Natural killer cell (primary cell): ENCODE results near the gene ZNF560. TPM values are rescaled to one million over a fixed set of nuclear protein-coding genes. Genes with fewer than 3 reads are reported as not detected.

Experiments
- ATAC-seq, 3 donors: fragments of 150-1000 bp in 2 of 3; fragments of 200-7000 bp in 1 of 3; cut with Tn5 transposase; 1 replicate in 1 of 3; 2 replicates in 2 of 3; pipeline ENCODE4 v1.10.0; 2021; ENCODE audit warnings: mild to moderate bottlenecking in 2 of 3, moderate library complexity in 2 of 3
- DNase-seq, 2 donors: peaks; one replicate each; pipeline versions ENCODE4 v3.0.0 to v3.0.0-alpha.2; 2013 to 2021; ENCODE audit warnings: mixed read lengths in 1 of 2
- H3K27ac ChIP-seq: one replicate; pipeline ENCODE4 v1.5.1; 2013; ENCODE audit warnings: mild to moderate bottlenecking, low read length
- H3K27me3 ChIP-seq: one replicate; pipeline ENCODE4 v1.6.1; 2013; ENCODE audit warnings: low read length; ENCODE audit not compliant: control insufficient read depth, insufficient read depth
- H3K36me3 ChIP-seq: one replicate; pipeline ENCODE4 v1.6.1; 2013; ENCODE audit warnings: low read length; ENCODE audit not compliant: control insufficient read depth, insufficient read depth
- H3K4me1 ChIP-seq: one replicate; pipeline ENCODE4 v1.6.1; 2013; ENCODE audit warnings: low read length; ENCODE audit not compliant: control insufficient read depth, insufficient read depth
- H3K4me3 ChIP-seq: one replicate; pipeline ENCODE4 v1.5.1; 2013; ENCODE audit warnings: low read length
- H3K9me3 ChIP-seq: one replicate; pipeline ENCODE4 v1.6.1; 2013; ENCODE audit warnings: low read length; ENCODE audit not compliant: control insufficient read depth, insufficient read depth
- H3K27ac Mint-ChIP-seq, 2 donors: one replicate each; pipeline ENCODE4 v1.8.0; 2022; ENCODE audit warnings: mild to moderate bottlenecking in 2 of 2, mixed read lengths in 2 of 2, moderate library complexity in 1 of 2
- H3K27me3 Mint-ChIP-seq, 2 donors: one replicate each; pipeline ENCODE4 v1.8.0; 2022; ENCODE audit warnings: low read depth in 2 of 2, mixed read lengths in 2 of 2
- H3K36me3 Mint-ChIP-seq: one replicate; pipeline ENCODE4 v1.8.0; 2022; ENCODE audit warnings: mixed read lengths
- H3K4me1 Mint-ChIP-seq, 2 donors: one replicate each; pipeline ENCODE4 v1.8.0; 2022; ENCODE audit warnings: mixed read lengths in 2 of 2
- H3K4me3 Mint-ChIP-seq: one replicate; pipeline ENCODE4 v1.8.0; 2022; ENCODE audit warnings: mild to moderate bottlenecking, moderate library complexity, mixed read lengths
- H3K9me3 Mint-ChIP-seq, 2 donors: one replicate each; pipeline ENCODE4 v1.8.0; 2022; ENCODE audit warnings: mixed read lengths in 2 of 2
- CTCF ChIP-seq: fragments of 200-600 bp; IDR thresholded peaks from one replicate; pipeline ENCODE4 v1.8.0; 2022; ENCODE audit warnings: antibody characterized with exemption
- WGBS: methylation state at CpG from one replicate; pipeline ENCODE4 v1.1.7; 2013; ENCODE audit warnings: missing lambda C conversion rate; ENCODE audit not compliant: insufficient coverage; 5-methylcytosine and 5-hydroxymethylcytosine counted together
- intact Hi-C: fragments of 100-400 bp; cut with micrococcal nuclease; formaldehyde crosslinking; loops from one replicate; pipeline ENCODE4 v1.14.2; 2022
- total RNA-seq, 4 donors: library from RNA; stranded (reverse); fragments of 120-200 nt in 1 of 4; gene quantifications; one replicate each; pipeline versions ENCODE4 v1.2.3 to v1.2.4, GENCODE V29; 2013 to 2022

Gene ZNF560
- total RNA-seq, 3 donors from 2014 or later (not counting 1 experiment from before 2014, with no cell fraction given), result not detected

GRCh38 chr19:9528757-9529336 is 30.4 kb upstream of the ZNF560 start:
- DNase-seq, result no peak
- no peak overlapping the region for H3K27ac Mint-ChIP-seq
- peaks cover 13 to 29% of the 10 kb centered on the region in 2 donors for H3K9me3 Mint-ChIP-seq
- H3K27ac ChIP-seq, result no peak overlapping the region
- H3K9me3 ChIP-seq, result peaks cover 68% of the 10 kb centered on the region
- intact Hi-C loops, result no loop called here
- 100% methylated on average over 1 of the region's 5 CpGs for WGBS
- H3K4me3 Mint-ChIP-seq, result no peak overlapping the region
- no peaks in the 10 kb centered on the region for H3K4me1 Mint-ChIP-seq
- peaks cover 54% of the 10 kb centered on the region for H3K36me3 ChIP-seq
- no peak overlapping the region for H3K4me3 ChIP-seq
- H3K27me3 Mint-ChIP-seq, result no peaks in the 10 kb centered on the region
- H3K36me3 Mint-ChIP-seq, result peaks cover 73% of the 10 kb centered on the region
- no peak for ATAC-seq
- TF ChIP-seq CTCF, result no peak
- H3K27me3 ChIP-seq, result no peaks in the 10 kb centered on the region
- no peaks in the 10 kb centered on the region for H3K4me1 ChIP-seq

DNA sequence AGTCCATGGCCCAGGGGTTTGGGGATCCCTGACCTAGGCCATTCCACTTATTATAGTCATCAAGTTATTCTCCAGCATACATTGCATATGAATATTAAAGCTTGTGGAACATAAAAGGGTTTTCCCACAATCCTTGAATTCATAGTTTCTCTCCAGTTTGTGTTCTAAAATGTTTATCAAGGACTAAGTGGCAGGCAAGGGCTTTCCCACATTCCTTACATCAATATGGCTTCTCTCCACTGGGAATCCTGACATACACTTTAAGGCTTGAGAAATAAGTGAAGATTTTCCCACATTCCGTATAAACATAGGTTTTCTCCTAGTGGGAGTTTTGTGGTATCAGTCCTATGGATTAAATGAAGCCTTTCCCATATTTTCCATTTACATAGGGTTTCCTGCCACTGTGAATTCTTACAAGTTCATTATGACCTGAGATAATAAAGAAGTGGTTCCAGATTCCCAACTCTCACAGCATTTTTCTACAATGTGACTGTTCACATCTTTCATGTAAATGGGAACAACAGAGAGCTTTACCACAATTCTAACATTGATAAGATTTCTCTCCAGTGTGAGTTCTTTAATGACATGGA is 25.6 kb upstream of the ZNF560 start:
- ATAC-seq, result no peak
- H3K27me3 Mint-ChIP-seq, result no peaks in the 10 kb centered on the region

DNA sequence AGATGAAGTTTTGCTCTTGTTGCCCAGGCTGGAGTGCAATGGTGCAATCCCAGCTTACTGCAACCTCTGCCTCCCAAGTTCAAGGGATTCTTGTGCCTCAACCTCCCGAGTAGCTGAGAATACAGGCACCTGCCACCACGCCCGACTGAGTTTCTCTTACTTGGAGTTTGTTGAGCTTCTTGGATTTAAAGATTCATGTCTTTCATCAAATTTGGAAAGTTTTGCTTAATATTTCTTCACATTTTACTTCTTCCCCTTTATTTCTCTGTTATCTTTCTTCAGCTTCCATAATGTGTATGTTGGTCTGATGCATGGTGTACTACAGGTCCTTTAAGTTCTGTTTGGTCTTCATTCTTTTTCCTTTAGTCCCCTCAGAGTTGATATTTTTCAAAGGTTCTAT is 8.9 kb upstream of the ZNF560 start:
- peaks cover 22% of the 10 kb centered on the region for H3K9me3 ChIP-seq
- H3K27me3 Mint-ChIP-seq, result no peaks in the 10 kb centered on the region
- no peak overlapping the region for H3K27ac Mint-ChIP-seq
- no peaks in the 10 kb centered on the region for H3K27me3 ChIP-seq
- no peaks in the 10 kb centered on the region for H3K4me1 ChIP-seq
- H3K4me3 ChIP-seq, result no peak overlapping the region
- H3K36me3 ChIP-seq, result no peaks in the 10 kb centered on the region
- H3K27ac ChIP-seq, result no peak overlapping the region
- peaks cover 26% of the 10 kb centered on the region for H3K36me3 Mint-ChIP-seq
- ATAC-seq (no peak), DNase-seq (no peak)
- WGBS, result 100% methylated on average over 1 of the region's 3 CpGs
- intact Hi-C loops, result no loop called here
- H3K9me3 Mint-ChIP-seq, result peaks cover 15 to 20% of the 10 kb centered on the region in 2 donors
- no peak overlapping the region for H3K4me3 Mint-ChIP-seq
- TF ChIP-seq CTCF, result no peak
- H3K4me1 Mint-ChIP-seq, result no peaks in the 10 kb centered on the region

More for the DNA sequence above, 25.6 kb upstream of the ZNF560 start:
- Histone ChIP-seq H3K4me1 (no peaks in the 10 kb centered on the region), H3K27me3 (no peaks in the 10 kb centered on the region), H3K27ac (no peak overlapping the region), H3K9me3 (peaks cover 79% of the 10 kb centered on the region), H3K36me3 (peaks cover 9% of the 10 kb centered on the region), H3K4me3 (no peak overlapping the region)
- Mint-ChIP-seq H3K27ac (no peak overlapping the region), H3K4me3 (no peak overlapping the region), H3K36me3 (peaks cover 53% of the 10 kb centered on the region), H3K9me3 (peaks cover 9 to 35% of the 10 kb centered on the region in 2 donors), H3K4me1 (no peaks in the 10 kb centered on the region)
- WGBS, result no CpG with 5 or more reads among the region's 1 CpG
- intact Hi-C loops, result loop anchor here (5.0 kb wide), 1 partner anchor 43 kb away; no protein-coding TSS in a partner anchor
- no peak for DNase-seq
- TF ChIP-seq CTCF, result no peak

GRCh38 chr19:9500796-9501195 is 2.4 kb upstream of the ZNF560 start:
- DNase-seq (no peak), ATAC-seq (no peak)
- Mint-ChIP-seq H3K4me3 (no peak overlapping the region), H3K27ac (no peak overlapping the region), H3K9me3 (peaks cover 8 to 18% of the 10 kb centered on the region in 2 donors), H3K27me3 (peaks cover 0 to 3% of the 10 kb centered on the region in 2 donors), H3K36me3 (peaks cover 41% of the 10 kb centered on the region), H3K4me1 (peaks cover 8 to 12% of the 10 kb centered on the region in 2 donors)
- intact Hi-C loops, result no loop called here
- Histone ChIP-seq H3K36me3 (no peaks in the 10 kb centered on the region), H3K27ac (no peak overlapping the region), H3K4me3 (no peak overlapping the region), H3K4me1 (peaks cover 8% of the 10 kb centered on the region), H3K27me3 (no peaks in the 10 kb centered on the region), H3K9me3 (peaks cover 49% of the 10 kb centered on the region)
- no peak for TF ChIP-seq CTCF
- 100% methylated on average over 1 of the region's 1 CpG for WGBS
